HEK293 (cell line): ENCODE results near the gene CTNNA2.

Experiments
- CTCF ChIA-PET: fragments of 350-600 bp; formaldehyde crosslinking; extraction: SDS; loops from one replicate; lab custom pipeline; 2021; ENCODE audit warnings: antibody characterized with exemption; lab: Yijun Ruan, JAX
- POLR2A ChIA-PET: fragments of 300-600 bp; formaldehyde crosslinking; extraction: SDS; loops from one replicate; lab custom pipeline; 2020; ENCODE audit warnings: antibody characterized with exemption, inconsistent platforms; lab: Yijun Ruan, JAX
- H3K27ac ChIP-seq: fragments of 200-500 bp; sonication (Bioruptor generic); 2 replicates; pipeline ENCODE4 v1.5.1; 2014; ENCODE audit warnings: low read depth, low read length, control low read depth, inconsistent platforms; ENCODE audit errors: extremely low read depth
- H3K36me3 ChIP-seq, 2 experiments: fragments of 200-500 bp in 1 of 2; sonication (Bioruptor generic) in 1 of 2; 1 replicate in 1 of 2; 2 replicates in 1 of 2; pipeline ENCODE4 v1.5.1; 2014 to 2017; ENCODE audit warnings: inconsistent platforms in 2 of 2, low read length in 2 of 2; ENCODE audit not compliant: control insufficient read depth in 2 of 2, insufficient read depth in 1 of 2
- H3K4me1 ChIP-seq: fragments of 200-500 bp; sonication (Bioruptor generic); 2 replicates; pipeline ENCODE4 v1.5.1; 2014; ENCODE audit warnings: mild to moderate bottlenecking, low read length, inconsistent platforms; ENCODE audit not compliant: control insufficient read depth, insufficient read depth
- H3K4me3 ChIP-seq: 2 replicates; pipeline ENCODE4 v1.5.1; 2011; ENCODE audit warnings: low read depth, mild to moderate bottlenecking, control low read depth, low read length, moderate library complexity
- H3K9me3 ChIP-seq: fragments of 200-500 bp; sonication (Bioruptor generic); 2 replicates; pipeline ENCODE4 v1.5.1; 2014; ENCODE audit warnings: low read depth, low read length, inconsistent platforms; ENCODE audit not compliant: control insufficient read depth, insufficient read depth
- GFI1B ChIP-seq: fragments of 450-650 bp; formaldehyde crosslinking; IDR thresholded peaks from 2 replicates; pipeline ENCODE4 v1.5.1; 2016; ENCODE audit warnings: missing biosample characterization, missing genetic modification characterization
- GLIS2 ChIP-seq: fragments of 450-650 bp; formaldehyde crosslinking; IDR thresholded peaks from 2 replicates; pipeline ENCODE4 v1.5.1; 2016; ENCODE audit warnings: missing biosample characterization, missing genetic modification characterization
- ZBTB17 ChIP-seq: fragments of 450-650 bp; formaldehyde crosslinking; IDR thresholded peaks from 2 replicates; pipeline ENCODE4 v1.5.1; 2016; ENCODE audit warnings: missing biosample characterization, missing genetic modification characterization
- ZNF654 ChIP-seq: fragments of 450-650 bp; formaldehyde crosslinking; IDR thresholded peaks from 2 replicates; pipeline ENCODE4 v1.5.1; 2016; ENCODE audit warnings: low read depth, missing biosample characterization, missing genetic modification characterization
- ZNF701 ChIP-seq: fragments of 450-650 bp; formaldehyde crosslinking; IDR thresholded peaks from 2 replicates; pipeline ENCODE4 v1.5.1; 2016; ENCODE audit warnings: missing biosample characterization, missing genetic modification characterization
- ZNF76 ChIP-seq: fragments of 450-650 bp; formaldehyde crosslinking; IDR thresholded peaks from 2 replicates; pipeline ENCODE4; 2016; ENCODE audit warnings: low read depth, missing biosample characterization, missing genetic modification characterization, borderline replicate concordance
- ZSCAN30 ChIP-seq: fragments of 450-650 bp; IDR thresholded peaks from 2 replicates; pipeline ENCODE4 v1.5.1; 2018; ENCODE audit warnings: missing biosample characterization, mild to moderate bottlenecking, missing genetic modification characterization, moderate library complexity
- TF ChIP-seq, protein P1 (sequence below): fragments of 450-650 bp; formaldehyde crosslinking; IDR thresholded peaks from 2 replicates; pipeline ENCODE4 v1.5.1; 2016; ENCODE audit warnings: missing biosample characterization, missing genetic modification characterization
- TF ChIP-seq, protein P2 (sequence below): fragments of 450-650 bp; formaldehyde crosslinking; IDR thresholded peaks from 2 replicates; pipeline ENCODE4 v1.5.1; 2016; ENCODE audit warnings: missing biosample characterization, missing genetic modification characterization
- TF ChIP-seq, protein P3 (sequence below): fragments of 450-650 bp; formaldehyde crosslinking; IDR thresholded peaks from 2 replicates; pipeline ENCODE4 v1.5.1; 2016; ENCODE audit warnings: missing biosample characterization, missing genetic modification characterization

The CTNNA2 gene

DNA sequence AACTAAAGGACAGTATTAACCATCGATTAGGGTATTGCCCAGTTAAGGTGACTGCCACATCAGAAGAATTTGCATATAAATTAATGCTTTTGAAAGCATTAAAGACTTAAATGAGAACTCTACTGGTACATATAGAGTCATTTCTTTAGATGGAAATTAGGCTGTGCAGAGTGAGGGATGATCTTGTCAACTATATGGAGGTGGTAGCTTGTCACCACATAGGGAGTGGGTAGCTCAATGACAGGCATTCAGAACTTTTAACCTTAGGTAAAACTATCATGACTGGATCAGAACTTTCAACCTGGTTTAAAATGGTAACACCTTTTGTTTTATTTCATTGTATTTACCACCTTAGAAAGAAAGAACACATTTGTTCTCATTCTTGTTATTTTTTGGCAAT, 1176.3 kb downstream of the CTNNA2 start:
- POLR2A ChIA-PET: no interaction called here
- Histone ChIP-seq H3K27ac (no peak overlapping the region), H3K9me3 (no peaks in the 10 kb centered on the region), H3K36me3 (no peaks in the 10 kb centered on the region), H3K4me3 (no peak overlapping the region), H3K4me1 (no peaks in the 10 kb centered on the region)
- TF ChIP-seq, protein P1, sequence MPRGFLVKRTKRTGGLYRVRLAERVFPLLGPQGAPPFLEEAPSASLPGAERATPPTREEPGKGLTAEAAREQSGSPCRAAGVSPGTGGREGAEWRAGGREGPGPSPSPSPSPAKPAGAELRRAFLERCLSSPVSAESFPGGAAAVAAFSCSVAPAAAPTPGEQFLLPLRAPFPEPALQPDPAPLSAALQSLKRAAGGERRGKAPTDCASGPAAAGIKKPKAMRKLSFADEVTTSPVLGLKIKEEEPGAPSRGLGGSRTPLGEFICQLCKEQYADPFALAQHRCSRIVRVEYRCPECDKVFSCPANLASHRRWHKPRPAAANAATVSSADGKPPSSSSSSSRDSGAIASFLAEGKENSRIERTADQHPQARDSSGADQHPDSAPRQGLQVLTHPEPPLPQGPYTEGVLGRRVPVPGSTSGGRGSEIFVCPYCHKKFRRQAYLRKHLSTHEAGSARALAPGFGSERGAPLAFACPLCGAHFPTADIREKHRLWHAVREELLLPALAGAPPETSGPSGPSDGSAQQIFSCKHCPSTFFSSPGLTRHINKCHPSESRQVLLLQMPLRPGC (tag by site-specific recombination): no peak
- TF ChIP-seq ZNF701 (tag by site-specific recombination): no peak
- no peak for TF ChIP-seq ZNF76
- TF ChIP-seq, protein P2, sequence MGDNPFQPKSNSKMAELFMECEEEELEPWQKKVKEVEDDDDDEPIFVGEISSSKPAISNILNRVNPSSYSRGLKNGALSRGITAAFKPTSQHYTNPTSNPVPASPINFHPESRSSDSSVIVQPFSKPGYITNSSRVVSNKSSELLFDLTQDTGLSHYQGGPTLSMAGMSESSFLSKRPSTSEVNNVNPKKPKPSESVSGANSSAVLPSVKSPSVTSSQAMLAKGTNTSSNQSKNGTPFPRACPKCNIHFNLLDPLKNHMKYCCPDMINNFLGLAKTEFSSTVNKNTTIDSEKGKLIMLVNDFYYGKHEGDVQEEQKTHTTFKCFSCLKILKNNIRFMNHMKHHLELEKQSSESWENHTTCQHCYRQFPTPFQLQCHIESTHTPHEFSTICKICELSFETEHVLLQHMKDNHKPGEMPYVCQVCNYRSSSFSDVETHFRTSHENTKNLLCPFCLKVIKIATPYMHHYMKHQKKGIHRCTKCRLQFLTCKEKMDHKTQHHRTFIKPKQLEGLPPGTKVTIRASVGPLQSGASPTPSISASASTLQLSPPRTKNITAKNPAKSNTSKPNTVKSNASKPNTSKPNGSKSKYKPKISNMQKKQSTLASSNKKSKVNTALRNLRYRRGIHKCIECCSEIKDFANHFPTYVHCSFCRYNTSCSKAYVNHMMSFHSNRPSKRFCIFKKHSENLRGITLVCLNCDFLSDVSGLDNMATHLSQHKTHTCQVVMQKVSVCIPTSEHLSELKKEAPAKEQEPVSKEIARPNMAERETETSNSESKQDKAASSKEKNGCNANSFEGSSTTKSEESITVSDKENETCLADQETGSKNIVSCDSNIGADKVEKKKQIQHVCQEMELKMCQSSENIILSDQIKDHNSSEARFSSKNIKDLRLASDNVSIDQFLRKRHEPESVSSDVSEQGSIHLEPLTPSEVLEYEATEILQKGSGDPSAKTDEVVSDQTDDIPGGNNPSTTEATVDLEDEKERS: no peak
- TF ChIP-seq, protein P3, sequence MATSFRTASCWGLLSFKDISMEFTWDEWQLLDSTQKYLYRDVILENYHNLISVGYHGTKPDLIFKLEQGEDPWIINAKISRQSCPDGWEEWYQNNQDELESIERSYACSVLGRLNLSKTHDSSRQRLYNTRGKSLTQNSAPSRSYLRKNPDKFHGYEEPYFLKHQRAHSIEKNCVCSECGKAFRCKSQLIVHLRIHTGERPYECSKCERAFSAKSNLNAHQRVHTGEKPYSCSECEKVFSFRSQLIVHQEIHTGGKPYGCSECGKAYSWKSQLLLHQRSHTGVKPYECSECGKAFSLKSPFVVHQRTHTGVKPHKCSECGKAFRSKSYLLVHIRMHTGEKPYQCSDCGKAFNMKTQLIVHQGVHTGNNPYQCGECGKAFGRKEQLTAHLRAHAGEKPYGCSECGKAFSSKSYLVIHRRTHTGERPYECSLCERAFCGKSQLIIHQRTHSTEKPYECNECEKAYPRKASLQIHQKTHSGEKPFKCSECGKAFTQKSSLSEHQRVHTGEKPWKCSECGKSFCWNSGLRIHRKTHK (tag by site-specific recombination): no peak
- no peak for TF ChIP-seq ZNF654 (tag by site-specific recombination)
- TF ChIP-seq ZBTB17 (tag by site-specific recombination): no peak
- no peak for TF ChIP-seq GFI1B (tag by site-specific recombination)
- TF ChIP-seq ZSCAN30 (tag by site-specific recombination): no peak
- no peak for TF ChIP-seq GLIS2 (tag by site-specific recombination)
- CTCF ChIA-PET: no interaction called here
